Urinary bladder (tissue), 4 donors: Measurements from ENCODE around the gene ZP3. TPM values are rescaled to one million over a fixed set of nuclear protein-coding genes. Genes with fewer than 3 reads are reported as not detected.
"Not testable (repeated sequence)": the region's sequence is repeated elsewhere in the genome, so short reads cannot be mapped to it uniquely, and the experiment has no call there.

ENCODE experiments used
- DNase-seq: peaks from one replicate; pipeline ENCODE4 v3.0.0-alpha.2; 2015; ENCODE audit errors: extremely low spot score
- H3K27ac ChIP-seq: one replicate; pipeline ENCODE4 v1.5.1; 2013; ENCODE audit warnings: low read depth, mild to moderate bottlenecking, moderate library complexity
- H3K36me3 ChIP-seq: one replicate; pipeline ENCODE4 v1.6.1; 2013; ENCODE audit warnings: mild to moderate bottlenecking, moderate library complexity; ENCODE audit not compliant: insufficient read depth
- H3K4me1 ChIP-seq: one replicate; pipeline ENCODE4 v1.6.1; 2013; ENCODE audit warnings: mild to moderate bottlenecking, moderate library complexity; ENCODE audit not compliant: insufficient read depth
- H3K4me3 ChIP-seq: one replicate; pipeline ENCODE4 v1.5.1; 2013; ENCODE audit warnings: low read depth, low read length
- WGBS: extraction: QIAGEN DNeasy Blood & Tissue Kit; methylation state at CpG from one replicate; pipeline ENCODE4 v1.1.7; 2013; 5-methylcytosine and 5-hydroxymethylcytosine counted together
- polyA plus RNA-seq: library from polyadenylated mRNA; stranded (reverse); fragments of 200-250 nt; gene quantifications from one replicate; pipeline ENCODE4 v1.2.3, GENCODE V29; 2013
- total RNA-seq: library from RNA; depleted of rRNA; stranded (reverse); fragments of >200 nt; gene quantifications from one replicate; pipeline ENCODE4 v1.2.3, GENCODE V29; 2014
- donor health status: healthy with polysubstance abuse.
- donor health status: healthy.

ZP3 gene
- total and polyA plus RNA-seq, 2 donors, result 0.42 to 1.1 TPM

- 94% methylated on average over 4 of the region's 4 CpGs for WGBS
- not testable (repeated sequence) for H3K4me1 ChIP-seq, H3K4me3 ChIP-seq, H3K36me3 ChIP-seq, H3K27ac ChIP-seq, DNase-seq
Observed at GRCh38 chr7:76440404-76440803, 15.7 kb downstream of the ZP3 start.

DNA sequence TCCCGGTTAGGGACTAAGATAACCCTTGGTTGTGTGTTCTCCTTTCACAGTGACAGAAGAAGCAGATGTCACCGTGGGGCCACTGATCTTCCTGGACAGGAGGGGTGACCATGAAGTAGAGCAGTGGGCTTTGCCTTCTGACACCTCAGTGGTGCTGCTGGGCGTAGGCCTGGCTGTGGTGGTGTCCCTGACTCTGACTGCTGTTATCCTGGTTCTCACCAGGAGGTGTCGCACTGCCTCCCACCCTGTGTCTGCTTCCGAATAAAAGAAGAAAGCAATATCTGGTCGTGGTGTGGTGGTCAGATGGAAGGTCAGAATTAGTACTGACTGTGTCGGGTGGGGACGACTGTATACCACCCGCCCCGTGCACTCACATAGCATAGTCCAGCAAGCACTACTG lies 17.0 kb downstream of the ZP3 start:
- H3K27ac ChIP-seq, H3K4me3 ChIP-seq, H3K4me1 ChIP-seq, DNase-seq, H3K36me3 ChIP-seq: not testable (repeated sequence)
- WGBS, result 61% methylated on average over 2 of the region's 10 CpGs

DNA sequence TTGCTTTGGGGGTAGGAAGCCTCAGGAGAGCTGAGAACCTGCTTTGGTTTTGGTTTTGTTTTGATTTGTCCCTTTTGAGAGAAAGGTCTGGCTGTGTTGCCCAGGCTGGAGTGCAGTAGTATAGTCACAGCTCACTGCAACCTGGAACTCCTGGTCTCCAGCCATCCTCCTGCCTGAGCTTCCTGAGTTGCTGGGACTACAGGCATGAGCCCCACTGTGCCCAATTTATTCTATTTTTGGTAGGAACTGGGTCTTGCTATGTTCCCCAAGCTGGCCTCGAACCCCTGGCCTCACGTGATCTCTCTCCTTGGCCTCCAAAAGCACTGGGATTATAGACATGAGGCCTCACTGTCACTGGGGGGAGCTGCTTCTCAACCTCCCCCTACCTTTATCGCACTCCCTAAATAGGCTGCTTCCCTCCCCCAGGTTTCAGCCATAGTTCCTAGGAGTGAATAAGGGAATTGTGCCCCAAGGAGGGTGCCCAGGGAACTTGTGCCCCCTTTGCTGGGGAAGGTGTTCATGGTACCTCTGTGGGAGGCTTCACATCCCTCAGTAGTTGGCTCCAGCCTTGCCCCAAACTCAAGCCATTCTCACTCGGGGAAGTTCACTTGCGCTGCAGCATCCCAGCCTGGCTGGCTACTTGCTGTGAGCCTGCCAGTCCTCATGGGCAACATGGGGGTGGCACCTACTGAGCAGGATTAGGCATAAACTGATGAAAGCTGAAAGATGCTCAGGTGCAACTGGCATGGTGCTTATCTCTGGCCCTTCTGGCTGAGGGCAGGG lies 18.1 kb downstream of the ZP3 start:
- WGBS, result 94% methylated on average over 5 of the region's 5 CpGs
- H3K4me3 ChIP-seq, DNase-seq: not testable (repeated sequence)

GRCh38 chr7:76443846-76444245 lies 19.1 kb downstream of the ZP3 start:
- not testable (repeated sequence) for DNase-seq, H3K27ac ChIP-seq, H3K4me1 ChIP-seq, H3K4me3 ChIP-seq, H3K36me3 ChIP-seq
- 86% methylated on average over 11 of the region's 12 CpGs for WGBS

More for the DNA sequence above, 18.1 kb downstream of the ZP3 start:
- not testable (repeated sequence) for H3K27ac ChIP-seq, H3K36me3 ChIP-seq, H3K4me1 ChIP-seq

- WGBS, result 1% methylated on average over 4 of the region's 5 CpGs
- not testable (repeated sequence) for H3K4me1 ChIP-seq, H3K4me3 ChIP-seq, H3K36me3 ChIP-seq, DNase-seq
- H3K27ac ChIP-seq, result peak overlapping the region; percentile 56
Observed at GRCh38 chr7:76445577-76446008, 20.8 kb downstream of the ZP3 start.

DNA sequence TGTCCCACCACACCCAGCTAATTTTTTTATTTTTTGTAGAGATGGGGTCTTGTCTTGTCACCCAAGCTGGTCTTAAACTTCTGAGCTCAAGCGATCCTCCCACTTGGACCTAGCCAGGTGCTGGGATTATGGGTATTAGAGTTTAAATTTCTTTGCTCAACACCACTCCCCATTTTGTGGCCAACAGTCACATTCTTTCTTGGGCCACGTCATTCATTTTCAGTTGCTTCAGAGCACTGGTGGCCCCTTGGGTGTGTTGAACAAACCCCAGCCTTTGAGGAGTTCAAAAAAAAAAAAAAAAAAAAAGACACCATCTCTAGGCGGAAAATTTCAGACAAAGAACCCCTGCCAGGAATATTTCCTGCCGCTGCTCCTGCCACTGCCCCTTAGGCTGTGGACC lies 32.3 kb downstream of the ZP3 start:
- DNase-seq, H3K4me1 ChIP-seq, H3K4me3 ChIP-seq, H3K27ac ChIP-seq, H3K36me3 ChIP-seq: not testable (repeated sequence)
- no CpG with 5 or more reads among the region's 4 CpGs for WGBS

DNA sequence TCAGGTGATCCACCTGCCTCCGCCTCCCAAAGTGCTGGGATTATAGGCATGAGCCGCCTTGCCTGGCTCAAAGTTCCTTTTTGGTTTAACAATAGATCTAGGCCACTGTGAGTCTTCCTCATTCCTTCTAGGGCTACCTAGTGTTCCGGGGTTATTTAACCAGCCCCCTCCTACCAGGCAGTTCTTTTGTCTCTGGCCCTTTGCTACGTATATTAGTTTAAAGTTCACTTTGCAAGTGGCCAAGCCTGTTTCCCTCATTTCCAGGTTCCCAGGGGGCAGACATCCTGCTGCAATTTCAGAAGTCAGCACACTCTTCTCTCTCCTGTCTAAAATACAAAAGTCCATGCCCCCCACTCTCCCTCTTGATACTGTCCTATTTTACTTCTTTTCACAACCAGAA lies 33.8 kb downstream of the ZP3 start:
- DNase-seq, H3K4me1 ChIP-seq, H3K4me3 ChIP-seq, H3K27ac ChIP-seq, H3K36me3 ChIP-seq: not testable (repeated sequence)
- 36% methylated on average over 1 of the region's 4 CpGs for WGBS

DNA sequence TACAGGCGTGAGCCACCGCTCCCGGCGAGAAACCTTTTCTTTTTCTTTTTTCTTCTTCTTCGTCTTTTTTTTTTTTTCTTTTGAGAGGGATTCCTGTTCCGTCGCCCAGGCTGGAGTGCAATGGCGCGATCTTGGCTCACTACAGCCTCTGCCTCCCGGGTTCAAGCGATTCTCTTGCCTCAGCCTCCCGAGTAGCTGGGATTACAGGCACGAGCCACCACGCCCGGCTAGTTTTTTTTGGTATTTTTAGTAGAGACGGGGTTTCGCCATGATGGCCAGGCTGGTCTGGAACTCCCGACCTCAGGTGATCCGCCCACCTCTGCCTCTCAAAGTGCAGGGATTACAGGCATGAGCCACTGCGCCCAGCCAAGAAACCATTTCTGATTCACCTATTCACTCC lies 36.0 kb downstream of the ZP3 start:
- not testable (repeated sequence) for DNase-seq, H3K27ac ChIP-seq, H3K36me3 ChIP-seq, H3K4me1 ChIP-seq, H3K4me3 ChIP-seq
- WGBS, result 92% methylated on average over 14 of the region's 20 CpGs

DNA sequence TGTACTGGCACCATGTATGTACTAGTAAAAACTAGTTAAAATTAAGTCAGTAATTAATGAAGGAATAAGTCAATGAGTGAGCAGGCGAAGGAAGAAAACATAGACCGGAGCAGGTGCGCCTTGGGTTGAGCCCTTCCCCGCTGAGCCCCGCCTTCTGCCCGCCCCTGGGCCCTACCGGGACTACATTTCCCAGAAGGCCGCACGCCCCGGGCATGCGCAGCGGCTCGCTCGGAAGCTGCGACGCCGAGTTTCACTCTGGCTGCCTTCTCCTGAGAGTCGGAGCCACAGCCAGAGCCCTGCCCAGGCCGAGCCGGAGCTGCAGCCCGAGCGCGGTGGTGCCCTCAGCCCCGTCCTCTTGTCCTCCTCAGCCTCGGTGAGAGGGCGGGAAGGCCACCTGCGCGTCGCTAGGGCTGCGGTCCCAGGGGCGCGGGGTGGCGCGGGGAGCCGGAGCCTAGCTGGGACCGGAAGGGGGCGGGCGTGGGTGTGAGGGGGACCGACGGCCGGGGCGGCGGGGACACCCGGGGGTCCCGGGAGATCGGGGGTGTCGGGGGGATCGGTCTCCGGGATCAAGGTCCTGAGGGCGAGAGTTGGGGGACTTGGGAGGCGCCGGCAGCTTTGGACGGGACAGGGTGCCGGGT lies 36.8 kb downstream of the ZP3 start, which contains the start of gene DTX2:
TSS of gene DTX2 (plus strand) at position 246 of the 638 bp plus-strand sequence. CDS start 18,801 bp downstream, outside the sequence.
- WGBS, result 2% methylated on average over 19 of the region's 54 CpGs
- H3K4me3 ChIP-seq, result peak within 1 kb of the TSS; percentile 40
- H3K27ac ChIP-seq, result peak within 1 kb of the TSS; percentile 23
- not testable (repeated sequence) for H3K36me3 ChIP-seq, DNase-seq, H3K4me1 ChIP-seq

GRCh38 chr7:76462271-76462882 lies 37.6 kb downstream of the ZP3 start:
- DNase-seq, H3K27ac ChIP-seq, H3K36me3 ChIP-seq, H3K4me3 ChIP-seq, H3K4me1 ChIP-seq: not testable (repeated sequence)
- WGBS, result no CpG with 5 or more reads among the region's 17 CpGs

DNA sequence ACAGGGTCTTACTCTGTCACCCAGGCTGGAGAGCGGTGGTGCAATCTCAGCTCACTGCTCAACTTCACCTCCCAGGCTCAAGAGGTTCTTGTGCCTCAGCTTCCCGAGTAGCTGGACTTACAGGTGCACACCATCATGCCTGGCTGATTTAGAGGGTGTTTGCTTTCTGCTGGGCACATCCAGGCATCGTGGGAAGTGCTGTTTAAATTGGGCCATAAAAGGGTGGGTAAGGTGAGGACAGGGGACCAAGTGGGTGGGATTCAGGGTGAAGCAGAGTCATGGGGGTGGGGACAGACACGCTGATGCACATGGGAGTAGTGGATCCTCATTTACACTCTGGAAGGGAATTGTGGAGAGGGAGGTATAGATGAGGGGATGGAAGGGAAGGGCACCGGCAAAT lies 40.2 kb downstream of the ZP3 start:
- DNase-seq, H3K27ac ChIP-seq, H3K4me1 ChIP-seq, H3K4me3 ChIP-seq, H3K36me3 ChIP-seq: not testable (repeated sequence)
- WGBS, result 79% methylated on average over 4 of the region's 5 CpGs

GRCh38 chr7:76465950-76466349 lies 41.2 kb downstream of the ZP3 start:
- DNase-seq, H3K36me3 ChIP-seq, H3K4me1 ChIP-seq, H3K27ac ChIP-seq, H3K4me3 ChIP-seq: not testable (repeated sequence)
- no CpG with 5 or more reads among the region's 8 CpGs for WGBS

GRCh38 chr7:76467743-76468404 lies 43.1 kb downstream of the ZP3 start:
- not testable (repeated sequence) for H3K4me1 ChIP-seq, H3K36me3 ChIP-seq, DNase-seq, H3K4me3 ChIP-seq, H3K27ac ChIP-seq
- WGBS, result 74% methylated on average over 10 of the region's 14 CpGs
